ENCODE results near the gene MYL10.
"Not testable (repeated sequence)": the region's sequence is repeated elsewhere in the genome, so short reads cannot be mapped to it uniquely, and the experiment has no call there.

Gene MYL10

DNA sequence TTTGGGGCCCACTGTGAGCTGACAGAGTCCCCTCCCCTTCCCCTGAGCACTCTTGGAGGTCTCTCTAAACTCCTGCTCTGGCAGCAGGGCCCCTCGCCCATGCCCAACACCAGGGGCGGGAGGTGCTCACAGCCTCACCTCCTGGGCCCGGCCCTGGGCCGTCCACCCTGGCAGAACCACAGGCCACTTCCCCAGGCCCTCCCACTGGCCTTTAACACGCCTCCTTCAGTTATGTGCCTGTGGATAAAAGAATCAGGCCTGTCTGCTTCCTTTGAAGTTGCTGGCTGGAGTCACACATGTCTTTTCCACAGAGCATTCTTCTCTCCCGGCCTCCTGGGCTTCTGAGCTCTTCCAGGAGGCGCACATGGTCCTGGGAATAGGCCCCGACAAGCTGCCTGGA, 10.2 kb downstream of the MYL10 start:
- no peak for DNase-seq (ENCODE audit: low read depth)

DNA sequence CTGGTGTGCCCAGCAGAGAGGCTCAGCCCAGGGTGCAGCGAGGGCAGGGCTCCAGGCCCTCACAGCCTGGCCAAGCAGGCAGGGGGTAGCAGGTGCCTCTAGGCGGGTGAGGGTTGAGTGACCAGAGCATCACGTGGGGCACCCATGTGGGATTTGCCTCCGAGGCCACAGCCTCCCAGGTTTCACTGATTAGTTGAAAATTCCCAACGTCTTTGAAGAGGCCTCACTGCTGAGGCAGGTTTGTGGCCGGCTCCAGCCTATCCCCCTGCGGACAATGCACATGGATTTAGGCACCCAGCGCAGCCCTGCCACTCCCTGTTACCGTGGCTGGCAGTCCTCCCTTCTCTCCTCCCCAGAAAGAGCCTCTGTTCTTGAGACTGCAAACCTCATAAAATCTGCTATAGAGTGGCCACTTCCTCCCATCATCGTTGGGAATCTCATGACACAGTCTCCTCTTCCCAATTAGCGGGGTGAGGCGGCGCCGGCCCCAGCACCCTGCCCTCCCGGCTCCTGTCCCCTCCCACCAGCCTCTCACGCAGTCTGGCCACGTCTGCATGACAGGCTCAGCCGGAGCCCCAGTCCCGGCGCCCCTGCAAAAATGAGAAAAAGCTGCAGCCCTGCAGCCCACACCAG, 10.8 kb downstream of the MYL10 start:
- no peak for DNase-seq (ENCODE audit: low read depth)

DNA sequence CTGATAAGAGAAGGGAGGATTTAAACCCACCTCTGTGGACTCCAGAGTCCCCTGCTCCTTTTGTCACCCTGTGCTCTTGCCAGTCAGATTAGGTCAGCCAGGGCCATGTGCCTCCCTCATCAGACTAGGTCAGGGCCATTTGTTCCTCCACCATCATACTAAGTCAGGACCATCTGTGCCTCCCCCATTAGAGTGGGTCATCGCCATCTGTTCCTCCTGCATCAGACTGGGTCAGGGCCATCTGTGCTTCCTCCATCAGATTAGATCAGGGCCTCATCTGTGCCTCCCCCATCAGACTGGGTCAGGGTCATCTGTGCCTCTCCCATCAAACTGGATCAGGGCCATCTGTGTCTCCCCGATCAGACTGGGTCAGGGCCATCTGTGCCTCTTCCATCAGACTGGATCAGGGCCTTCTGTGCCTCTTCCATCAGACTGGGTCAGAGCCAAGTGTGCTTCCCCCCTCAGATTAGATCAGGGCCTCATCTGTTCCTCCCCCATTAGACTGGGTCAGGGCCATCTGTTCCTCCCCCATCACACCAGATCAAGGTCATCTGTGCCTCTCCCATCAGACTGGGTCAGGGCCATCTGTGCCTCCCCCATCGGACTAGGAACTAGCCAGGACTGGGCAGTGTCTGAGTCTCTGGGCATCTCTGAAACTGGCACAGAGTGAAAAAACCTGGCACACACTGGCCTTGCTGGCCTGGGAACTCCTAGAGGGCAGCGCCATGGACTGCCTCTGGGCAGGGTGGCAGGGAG, 11.5 kb downstream of the MYL10 start:
- no peak for DNase-seq (ENCODE audit: low read depth)

DNA sequence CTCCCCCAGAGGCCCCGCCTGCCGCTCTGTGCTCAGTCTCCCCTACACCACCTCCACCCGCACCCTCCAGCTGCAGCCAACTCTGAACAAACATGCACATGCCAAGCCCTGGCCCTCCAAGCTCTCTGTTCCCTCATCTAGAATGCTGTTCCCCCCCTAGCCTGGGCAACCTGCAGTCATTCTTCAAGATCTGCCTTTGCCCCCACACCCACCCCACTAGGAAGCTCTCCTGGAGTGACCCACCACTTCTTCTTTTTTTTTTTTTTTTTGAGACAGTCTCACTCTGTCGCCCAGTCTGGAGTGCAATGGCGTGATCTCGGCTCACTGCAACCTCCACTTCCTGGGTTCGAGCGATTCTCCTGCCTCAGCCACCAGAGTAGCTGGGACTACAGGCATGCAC, 13.7 kb downstream of the MYL10 start:
- DNase-seq (ENCODE audit: low read depth), result no peak

DNA sequence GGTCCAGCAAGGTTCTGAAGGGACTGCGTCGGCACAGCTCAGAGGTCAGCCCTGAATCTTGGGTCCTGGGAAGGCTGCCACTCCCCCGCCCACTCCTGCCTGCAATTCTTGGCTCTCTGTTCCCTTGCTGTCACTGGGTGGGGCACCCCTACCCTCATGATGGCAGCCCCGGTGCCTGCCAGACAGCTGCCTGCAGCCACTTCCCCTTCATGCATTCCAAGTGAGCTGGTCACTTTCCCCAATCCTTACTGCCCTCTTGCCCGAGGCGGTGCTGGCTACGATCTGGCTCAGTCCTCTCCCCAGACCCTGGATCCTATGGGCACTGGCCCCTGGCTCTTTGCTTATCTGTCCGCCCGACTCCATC, 14.2 kb downstream of the MYL10 start:
- no peak for DNase-seq (ENCODE audit: low read depth)

DNA sequence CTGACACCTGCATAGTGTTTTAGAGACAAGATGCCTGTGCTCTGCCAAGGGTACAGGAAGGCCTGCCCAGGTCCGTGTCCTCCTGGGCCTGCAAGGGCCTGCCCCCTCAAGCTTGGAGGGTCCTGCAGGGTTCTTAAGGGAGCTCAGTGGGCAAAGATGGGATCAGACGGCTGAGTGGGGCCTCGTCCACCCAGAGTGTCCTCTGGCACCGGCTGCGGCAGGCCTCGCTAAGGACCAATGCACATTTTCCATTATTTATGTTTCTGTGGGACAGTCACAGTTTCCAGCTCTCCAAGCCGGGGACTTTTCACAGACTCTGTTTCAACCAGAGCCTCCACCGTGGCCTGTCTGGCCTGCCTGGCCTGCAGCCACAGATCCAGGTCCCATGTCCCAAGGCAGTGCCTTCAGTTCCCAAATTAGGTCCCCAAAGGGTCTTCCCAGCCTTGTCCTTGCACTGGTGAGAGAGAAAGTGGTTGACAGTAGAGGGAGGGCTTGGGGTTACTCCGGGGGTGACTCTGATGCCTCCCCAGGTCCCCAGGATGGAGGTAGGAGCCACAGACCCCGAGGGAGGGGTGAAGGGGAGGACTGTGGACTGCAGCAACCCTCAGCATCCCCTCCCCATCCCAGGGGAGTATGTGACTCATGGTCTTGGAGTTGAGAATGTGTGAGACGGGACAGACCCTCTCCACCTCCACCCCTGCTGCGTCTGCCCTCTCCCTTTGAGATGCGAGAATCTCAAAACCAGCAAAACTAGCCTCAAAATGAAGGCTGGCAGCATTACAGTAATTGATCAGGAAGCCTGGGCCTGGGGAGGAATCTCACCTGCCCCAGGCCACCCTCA, 14.8 kb downstream of the MYL10 start:
- no peak for DNase-seq (ENCODE audit: low read depth)

DNA sequence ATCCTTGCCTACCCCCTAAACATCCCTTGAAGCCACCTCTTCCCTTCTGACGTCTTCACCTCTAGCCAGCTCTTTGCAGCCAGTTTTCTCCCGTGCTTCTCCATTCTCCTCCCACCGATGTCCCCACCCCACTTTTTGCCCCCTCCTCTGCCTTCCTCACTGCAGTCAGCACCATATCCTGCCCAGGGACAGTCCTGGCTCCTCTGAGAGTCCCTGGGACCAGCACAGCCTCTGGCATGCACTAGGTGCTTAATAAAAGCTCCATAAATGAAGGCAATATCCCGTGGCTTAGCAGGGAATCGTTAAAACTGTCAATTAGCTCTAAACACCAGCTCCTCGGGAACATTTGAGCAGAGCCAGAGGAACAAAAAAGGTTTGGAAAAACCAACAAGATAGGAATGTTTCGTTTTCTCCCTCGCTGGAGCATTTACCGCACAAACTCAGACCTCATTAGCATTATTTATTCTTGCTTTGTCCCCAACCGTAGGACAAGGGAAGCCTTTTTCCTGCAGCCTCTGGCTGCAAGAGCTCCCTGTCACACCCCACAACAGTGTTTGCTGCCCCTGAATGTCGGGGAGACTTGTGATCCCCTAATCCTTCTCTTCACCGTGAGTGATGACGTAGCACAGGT, 16.1 kb downstream of the MYL10 start:
- no peak for DNase-seq (ENCODE audit: low read depth)

DNA sequence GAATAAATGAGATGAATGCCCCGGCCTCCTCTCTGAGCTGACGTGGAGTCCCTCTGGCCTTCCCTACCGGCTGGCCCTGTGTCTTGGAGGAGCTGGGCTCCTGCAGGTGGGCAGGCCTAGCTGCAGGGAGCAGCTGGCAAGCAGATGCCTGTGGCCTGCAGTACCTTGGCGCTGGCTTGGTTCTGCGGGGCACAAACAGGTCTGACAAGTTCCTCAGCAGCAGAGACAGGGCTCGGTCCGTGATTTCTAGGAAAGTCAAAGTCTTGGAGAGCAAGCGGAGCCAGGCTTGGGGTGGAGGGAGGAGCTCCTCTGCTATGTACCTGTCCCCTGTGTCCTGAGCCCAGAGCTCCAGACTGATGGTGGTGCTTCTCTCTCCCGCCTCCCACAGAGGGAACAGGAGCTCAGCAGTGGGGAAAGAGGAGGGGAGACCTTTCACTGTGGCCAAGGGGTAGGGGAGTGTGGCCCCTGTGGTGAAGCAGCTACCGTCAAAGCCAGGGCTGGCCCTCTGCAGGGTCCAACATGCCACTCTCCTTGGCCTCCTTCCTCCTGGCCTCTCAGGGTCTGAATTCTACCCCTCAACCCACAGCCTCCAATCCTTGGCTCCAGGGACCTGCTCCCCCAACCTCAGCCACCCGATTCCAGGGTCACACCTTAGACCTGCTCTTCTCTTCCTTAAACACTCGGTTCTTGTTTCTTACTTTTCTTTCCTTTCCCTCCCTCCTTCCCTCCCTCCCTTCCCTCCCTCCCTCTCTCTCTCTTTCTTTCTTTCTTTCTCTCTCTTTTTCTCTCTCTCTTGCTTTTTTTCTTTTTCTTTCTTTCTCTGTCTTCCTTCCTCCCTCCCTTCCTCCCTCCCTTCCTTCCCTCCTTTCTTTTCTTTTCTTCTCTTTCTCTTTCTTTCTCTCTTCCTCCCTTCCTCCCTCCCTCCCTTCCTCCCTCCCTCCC, 20.1 kb downstream of the MYL10 start:
- no peak for DNase-seq (ENCODE audit: low read depth)

DNA sequence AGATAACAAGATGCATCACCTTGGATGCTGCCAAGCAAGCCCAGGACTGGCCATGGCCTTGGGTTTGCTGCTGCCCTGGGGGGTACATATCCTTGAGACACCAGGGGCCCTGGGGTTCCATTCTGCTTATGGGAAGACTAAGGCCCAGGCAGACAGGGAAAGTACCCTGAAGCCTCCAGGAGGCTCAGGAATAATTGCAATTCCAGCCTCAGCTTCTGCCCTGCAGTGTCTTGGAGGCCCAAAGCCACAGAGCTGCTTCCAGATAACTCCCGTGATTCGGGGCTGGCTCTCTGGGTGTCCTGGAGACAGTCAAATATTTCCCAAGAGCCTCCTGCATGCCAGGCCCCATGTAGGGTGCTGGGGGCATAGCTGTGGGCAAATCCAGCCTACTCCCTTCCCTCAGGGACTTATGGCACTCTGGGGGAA, 22.6 kb downstream of the MYL10 start:
- no peak for DNase-seq (ENCODE audit: low read depth)

DNA sequence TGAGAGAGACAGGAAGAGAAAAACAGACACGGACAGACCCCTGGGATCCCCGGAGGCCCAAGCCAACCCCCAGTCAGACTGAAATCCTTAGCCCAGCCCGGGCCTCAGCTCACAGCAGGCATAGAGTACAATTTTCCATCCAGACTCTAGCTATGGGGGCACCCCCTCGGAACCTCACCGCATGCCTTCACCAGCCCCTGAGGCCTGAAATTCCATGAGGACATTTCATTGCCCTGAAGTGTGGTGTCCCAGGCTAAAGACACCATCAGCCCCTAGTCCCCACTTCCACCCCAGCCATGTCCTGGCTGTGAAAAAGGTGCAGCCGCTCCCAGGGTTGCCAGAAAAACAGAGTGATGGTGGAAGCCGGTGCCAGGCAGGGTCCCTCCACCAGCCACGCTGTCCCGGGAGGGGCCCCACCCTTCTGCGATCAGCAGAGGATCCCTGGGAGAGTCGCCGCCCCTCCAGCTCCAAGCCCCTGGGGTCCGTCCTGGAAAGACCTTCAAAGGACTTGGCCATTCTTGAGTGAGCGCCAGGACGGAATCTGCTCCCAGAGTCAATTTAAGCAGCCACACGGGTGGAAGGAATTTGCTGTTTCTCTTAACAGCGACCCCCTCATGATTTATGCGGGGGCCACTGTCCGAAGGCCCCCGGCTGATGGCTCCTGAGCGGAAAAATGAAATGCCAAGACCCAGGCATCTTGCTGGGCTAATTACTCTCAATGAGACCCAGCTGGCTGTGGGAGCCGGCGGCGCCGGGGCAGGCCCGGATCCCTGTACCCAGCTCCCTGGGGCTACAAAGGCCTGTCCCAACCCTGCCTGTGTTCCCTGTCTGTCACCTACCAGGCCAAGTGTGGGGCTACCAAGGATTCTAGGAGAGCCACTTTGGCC, 23.2 kb downstream of the MYL10 start:
- no peak for DNase-seq (ENCODE audit: low read depth)

DNA sequence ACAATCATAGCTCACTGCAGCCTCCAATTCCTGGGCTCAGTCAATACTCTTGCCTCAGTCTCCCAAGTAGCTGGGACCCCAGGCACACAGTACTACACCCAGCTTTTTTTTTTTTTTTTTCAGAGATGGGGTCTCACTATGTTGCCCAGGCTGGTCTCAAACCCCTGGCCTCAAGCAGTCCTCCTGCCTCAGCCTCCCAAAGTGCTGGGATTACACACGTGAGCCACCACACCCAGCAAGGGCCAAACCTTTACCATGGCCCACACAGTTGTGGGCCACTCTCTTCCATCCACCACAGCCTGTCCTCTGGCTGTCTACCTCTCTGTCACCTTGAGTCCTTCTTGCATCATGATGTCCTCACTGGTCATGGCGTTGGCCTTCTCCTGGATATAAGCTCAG, 24.2 kb downstream of the MYL10 start:
- not testable (repeated sequence) for DNase-seq (ENCODE audit: low read depth)

DNA sequence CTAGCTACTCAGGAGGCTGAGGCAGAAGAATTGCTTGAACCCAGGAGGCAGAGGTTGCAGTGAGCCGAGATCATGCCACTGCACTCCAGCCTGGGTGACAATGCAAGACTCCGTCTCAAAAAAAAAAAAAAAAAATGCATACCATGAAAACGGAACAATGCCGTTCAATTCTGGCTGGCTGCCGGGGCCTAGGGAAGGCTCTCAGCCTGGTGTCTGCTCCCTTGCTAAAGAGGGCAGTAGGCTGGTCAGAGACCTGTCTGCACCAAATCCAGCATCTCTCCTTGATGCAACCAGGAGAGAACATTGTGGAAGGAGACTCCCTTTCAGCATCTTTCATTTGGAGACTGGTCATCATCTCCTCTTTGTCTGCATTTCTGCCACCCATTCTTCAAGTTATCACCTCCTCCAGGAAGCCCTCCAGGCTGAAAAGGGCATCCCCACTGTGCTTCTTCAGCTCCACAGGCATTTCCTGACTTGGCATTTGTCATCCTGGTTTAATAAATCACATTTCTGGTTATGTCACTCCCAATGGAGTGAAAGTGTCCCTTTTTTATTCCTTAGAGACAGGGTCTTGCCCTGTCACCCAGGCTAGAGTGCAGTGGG, 24.7 kb downstream of the MYL10 start:
- DNase-seq (ENCODE audit: low read depth), result no peak

DNA sequence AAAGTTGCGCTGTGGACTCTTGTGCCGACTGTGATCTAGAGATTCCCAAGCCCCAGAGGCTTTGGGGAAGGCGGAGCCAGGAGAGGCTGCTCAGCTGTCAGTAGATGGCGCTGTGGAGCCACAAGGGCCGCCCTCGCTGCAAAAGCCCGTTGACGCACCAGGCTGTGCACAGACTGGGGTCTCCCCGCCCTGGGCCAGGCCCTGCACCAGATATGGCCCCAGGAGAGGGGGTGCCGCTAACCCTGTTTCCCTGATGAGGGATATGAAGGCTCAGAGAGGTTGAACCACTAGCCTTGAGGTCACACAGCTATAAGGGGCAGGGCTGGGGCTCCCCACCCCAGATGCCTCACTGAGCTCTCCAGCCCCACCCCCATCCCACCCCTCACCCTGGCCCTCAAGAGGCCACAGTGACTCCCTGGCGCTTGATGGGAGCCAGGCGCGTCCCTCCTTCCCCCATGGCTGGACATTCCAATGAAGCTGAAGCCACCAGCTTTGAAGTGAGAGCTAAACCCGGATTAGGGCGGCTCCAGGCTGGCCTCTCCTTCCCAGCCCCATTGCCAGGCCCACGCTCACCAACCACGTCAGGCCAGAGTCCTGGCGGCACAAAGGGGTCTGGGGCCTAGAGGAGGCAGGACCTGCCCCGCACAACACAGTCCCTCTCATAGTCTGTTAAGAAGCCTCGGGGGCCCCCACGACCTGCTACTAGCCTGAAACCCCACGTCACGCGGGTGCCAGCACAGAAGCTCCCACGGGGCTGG, 26.4 kb downstream of the MYL10 start:
- DNase-seq (ENCODE audit: low read depth), result peak; percentile 25

DNA sequence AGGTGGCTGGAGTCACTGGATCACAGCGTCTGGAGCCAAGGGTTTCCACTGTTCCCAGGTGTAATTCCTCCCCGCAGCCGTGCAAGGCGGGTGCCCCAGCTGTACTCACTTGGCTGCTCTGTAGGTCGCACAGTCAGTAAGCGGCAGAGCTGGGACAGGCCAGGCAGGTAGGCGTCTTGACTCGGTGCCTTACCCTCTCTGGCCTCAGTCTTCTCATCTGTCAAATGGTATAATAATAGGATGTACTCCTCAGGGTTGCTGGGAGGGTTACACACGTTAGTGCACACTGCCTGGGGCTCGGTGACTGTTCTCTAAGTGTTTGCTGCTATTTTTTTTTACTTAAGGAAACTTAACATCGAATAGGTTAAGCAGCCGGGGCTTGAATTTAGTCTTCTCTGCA, 27.0 kb downstream of the MYL10 start:
- no peak for DNase-seq (ENCODE audit: low read depth)

DNA sequence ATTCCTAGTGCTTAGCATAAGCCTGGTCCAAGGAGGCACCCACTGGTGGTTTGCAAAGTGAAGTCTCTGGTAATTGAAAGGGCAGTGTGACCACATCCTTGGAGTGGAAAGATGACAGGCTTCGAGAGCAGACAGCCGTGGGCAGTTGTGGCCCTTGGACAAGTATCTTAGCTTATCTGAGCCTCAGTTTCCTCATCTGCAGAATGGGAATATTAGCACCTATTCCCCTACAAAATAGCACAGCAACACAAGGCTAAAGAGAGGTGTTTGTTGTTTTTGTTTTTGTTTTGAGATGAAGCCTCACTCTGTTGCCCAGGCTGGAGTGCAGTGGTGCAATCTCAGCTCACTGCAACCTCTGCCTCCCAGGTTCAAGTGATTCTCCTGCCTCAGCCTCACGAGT, 29.3 kb downstream of the MYL10 start:
- DNase-seq (ENCODE audit: low read depth), result no peak

DNA sequence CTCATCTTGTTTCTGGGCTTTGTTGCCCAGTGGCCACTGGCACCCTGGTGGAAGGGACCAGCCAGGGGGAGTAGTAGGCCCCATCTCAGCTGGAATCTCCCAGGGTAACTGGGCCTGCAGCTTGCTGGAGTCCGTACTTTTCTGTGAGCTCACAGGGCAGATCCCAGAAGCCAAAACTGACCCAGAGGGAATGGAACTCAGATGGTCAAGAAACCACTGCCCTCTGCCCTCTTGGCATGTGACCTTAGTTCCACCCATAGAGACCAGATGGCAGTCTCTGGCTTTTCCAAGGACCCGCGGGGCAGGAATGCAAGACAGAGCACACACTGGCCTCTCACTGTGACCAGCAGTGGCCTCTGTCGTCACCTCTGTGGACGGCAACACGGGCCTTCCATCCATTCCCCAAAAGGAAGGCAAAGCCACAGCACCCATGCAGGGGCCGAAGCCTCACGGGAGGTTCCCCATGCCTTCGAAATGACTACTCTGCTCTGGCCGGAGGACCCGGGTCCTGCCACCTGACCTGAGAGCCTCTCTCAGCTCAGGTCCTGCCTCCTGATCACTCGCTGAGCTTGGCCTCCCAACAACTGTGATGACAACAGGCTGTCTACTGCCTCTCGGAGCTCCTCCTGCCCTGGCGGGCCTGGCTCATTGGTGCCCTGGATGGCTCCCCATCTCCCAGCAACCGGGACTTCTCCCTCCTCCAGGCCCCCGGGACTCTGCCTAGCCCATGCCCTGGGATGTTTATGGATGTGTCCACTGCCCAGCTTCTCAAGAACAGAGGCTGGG, 29.9 kb downstream of the MYL10 start:
- no peak for DNase-seq (ENCODE audit: low read depth)

DNA sequence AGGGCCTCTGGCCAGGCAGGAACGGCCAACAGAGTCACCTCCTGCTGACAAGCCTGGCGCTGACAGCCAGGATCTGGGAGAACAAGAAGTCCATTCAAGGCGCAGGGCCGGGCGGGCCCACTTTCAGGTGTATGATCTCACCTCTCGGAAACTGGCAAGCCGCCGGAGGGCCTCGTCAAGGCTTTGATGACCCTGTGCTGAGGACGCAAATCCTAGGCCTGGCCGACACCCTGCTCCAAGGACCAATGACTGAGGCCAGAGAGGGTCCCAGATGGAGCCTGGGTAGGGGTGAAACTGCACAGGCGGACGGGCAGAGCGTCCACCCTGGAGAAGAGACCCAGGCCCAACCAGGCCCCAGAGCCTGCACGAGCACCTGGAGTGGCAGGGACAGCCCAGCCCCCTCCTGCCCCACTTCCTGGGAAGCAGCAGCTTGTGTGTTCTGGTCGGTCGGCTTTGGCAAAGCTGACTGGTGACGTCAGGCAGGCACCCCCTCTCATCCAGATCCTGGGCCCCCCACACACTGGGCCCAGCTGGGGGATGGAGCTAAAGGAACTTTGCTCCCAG, 30.6 kb downstream of the MYL10 start:
- DNase-seq (ENCODE audit: low read depth), result no peak

DNA sequence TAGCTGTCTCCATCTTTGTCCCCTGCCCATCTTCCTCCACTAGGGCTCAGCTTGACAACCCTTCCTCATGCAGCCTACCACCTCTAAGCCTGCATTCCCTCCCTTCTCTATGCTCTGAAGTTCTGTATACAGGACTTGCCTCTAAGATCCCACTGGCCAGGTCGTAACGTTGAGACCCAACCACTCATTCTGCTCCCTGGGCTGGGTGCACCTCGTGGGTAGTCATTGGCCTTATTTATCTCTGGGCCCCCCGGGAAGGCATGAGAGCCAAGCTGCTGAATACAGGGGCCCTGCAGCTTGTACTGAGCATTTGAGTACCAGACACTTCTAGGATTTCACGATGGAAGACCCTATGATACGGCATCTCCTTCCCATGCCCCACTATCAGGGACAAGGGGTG, 31.2 kb downstream of the MYL10 start:
- no peak for DNase-seq (ENCODE audit: low read depth)

Data from stimulated activated CD8-positive, alpha-beta memory T cell treated with anti-CD3 and anti-CD28 coated beads, Interleukin-12 subunit alpha, Interleukin-12 subunit beta, amount 100 ng/mL, for 4 hours (primary cell).